ENCODE data around the gene C15orf61.

GRCh38 chr15:67547836-67548235 lies 26.9 kb downstream of the C15orf61 start:
- TF ChIP-seq CTCF (conservative IDR thresholded peaks at IDR 0.05; ENCODE audit: low read depth, low read length) = no peak
- no peak for TF ChIP-seq EZH2phosphoT487 (IDR thresholded peaks at IDR 0.05; ENCODE audit: borderline replicate concordance, low read length)
- TF ChIP-seq EZH2 (IDR thresholded peaks at IDR 0.05; ENCODE audit: low read length, unreplicated experiment) = no peak
